Measurements from ENCODE around the gene TTPAL. TPM values are rescaled to one million over a fixed set of nuclear protein-coding genes. Genes with fewer than 3 reads are reported as not detected.

TTPAL gene
- total and polyA plus RNA-seq, 2 of the 4 experiments (the other 2 are of a cell fraction), result 8.2 to 18.1 TPM

DNA sequence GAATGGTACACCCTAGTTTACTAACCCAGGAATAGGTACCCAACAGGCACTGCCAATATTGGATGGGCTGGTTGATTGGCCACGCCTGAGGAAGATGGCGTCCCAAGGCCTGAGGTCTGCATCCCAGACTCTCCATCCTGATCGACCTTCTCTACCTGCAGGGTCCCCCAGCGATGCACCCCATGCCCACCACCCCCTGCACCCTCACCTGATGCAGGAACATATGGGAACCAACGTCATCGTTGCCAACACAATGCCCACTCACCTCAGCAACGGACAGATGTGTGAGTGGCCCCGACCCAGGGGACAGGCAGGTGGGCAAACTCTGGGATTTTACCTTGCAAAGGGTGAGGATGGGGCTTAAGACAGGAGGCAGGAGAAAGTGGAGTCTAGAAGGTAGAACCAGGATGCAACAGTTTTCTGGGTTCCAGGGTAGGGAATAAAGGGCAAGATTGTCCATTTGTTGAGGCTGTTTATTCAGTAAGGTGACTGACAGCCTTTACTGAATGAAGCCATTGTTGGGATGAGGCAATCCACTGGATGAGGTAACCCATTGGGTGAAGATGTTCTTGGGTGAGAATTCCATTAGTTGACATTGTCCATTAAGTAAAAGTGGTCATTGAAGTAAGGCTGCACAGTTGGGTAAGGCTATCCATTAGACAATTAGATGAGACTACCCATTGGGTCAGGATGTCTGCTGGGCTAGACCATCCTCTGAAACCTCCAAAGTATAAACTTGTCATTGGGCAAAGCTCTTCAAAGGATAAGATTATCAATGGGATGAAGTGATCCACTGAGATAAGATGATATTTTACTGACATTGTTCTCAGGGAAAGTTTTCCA is 47.3 kb upstream of the TTPAL start:
- H2BK5ac ChIP-seq (ENCODE audit: low read depth, low read length, poor library complexity, severe bottlenecking), result no peak overlapping the region
- H2BK15ac ChIP-seq (ENCODE audit: low read depth, low read length), result no peak overlapping the region
- no peak overlapping the region for H3K56ac ChIP-seq (ENCODE audit: extremely low read depth, insufficient read depth, low read length)
- no peak for DNase-seq
- no peak overlapping the region for H3K27ac ChIP-seq (ENCODE audit: insufficient read depth, low read length)
- H3K36me3 ChIP-seq (ENCODE audit: control insufficient read depth, insufficient read depth, low read length), result no peaks in the 10 kb centered on the region
- in situ Hi-C loops (cut with MboI; ENCODE audit: low sequenced_read_pairs) (no loop called here), dilution Hi-C loops (cut with HindIII; ENCODE audit: low sequenced_read_pairs, unreplicated experiment) (no loop called here), intact Hi-C loops (cut with micrococcal nuclease) (no loop called here)
- H2AK9ac ChIP-seq (replicated peaks; ENCODE audit: low read depth, low read length, poor library complexity), result no peak overlapping the region
- no peak overlapping the region for H2AFZ ChIP-seq (replicated peaks; ENCODE audit: low read length, poor library complexity)
- no peak overlapping the region for H3K14ac ChIP-seq (replicated peaks; ENCODE audit: low read depth, low read length)
- H3K9me1 ChIP-seq (ENCODE audit: insufficient read depth, low read length), result no peaks in the 10 kb centered on the region
- no peak overlapping the region for H3K4me3 ChIP-seq (ENCODE audit: insufficient read depth, low read depth, low read length)
- no peaks in the 10 kb centered on the region for H3K4me1 ChIP-seq (ENCODE audit: control insufficient read depth, insufficient read depth, low read length)
- ATAC-seq (ENCODE audit: low read depth), result no peak
- H3K9ac ChIP-seq (ENCODE audit: low read depth, low read length), result no peak overlapping the region
- no peak overlapping the region for H3K18ac ChIP-seq (ENCODE audit: low read depth, low read length)
- H3K27me3 ChIP-seq (ENCODE audit: control insufficient read depth, insufficient read depth, low read length), result peaks cover 28% of the 10 kb centered on the region
- H2BK120ac ChIP-seq (ENCODE audit: low read depth, low read length), result no peak overlapping the region
- H4K91ac ChIP-seq (ENCODE audit: insufficient read depth, low read depth, low read length), result no peak overlapping the region
- no peak overlapping the region for H2BK20ac ChIP-seq (ENCODE audit: low read depth, low read length)
- no peaks in the 10 kb centered on the region for H4K20me1 ChIP-seq (ENCODE audit: insufficient read depth, low read length)
- ChIA-PET CTCF (no interaction called here), POLR2A (ENCODE audit: unreplicated experiment) (no interaction called here)
- no peak overlapping the region for H3K4ac ChIP-seq (ENCODE audit: low read depth, low read length)
- H2AK5ac ChIP-seq (ENCODE audit: low read depth, low read length), result no peak overlapping the region
- TF ChIP-seq BHLHE40 (IDR thresholded peaks at IDR 0.05; ENCODE audit: low read depth, low read length) (no peak), RAD21 (IDR thresholded peaks at IDR 0.05; ENCODE audit: low read length) (no peak), POLR2A (IDR thresholded peaks at IDR 0.05; ENCODE audit: low read depth, low read length) (no peak), CEBPB (IDR thresholded peaks at IDR 0.05; ENCODE audit: low read depth, low read length) (no peak), MAFK (IDR thresholded peaks at IDR 0.05; ENCODE audit: low read depth, low read length) (no peak)
- TF ChIP-seq, protein P1, sequence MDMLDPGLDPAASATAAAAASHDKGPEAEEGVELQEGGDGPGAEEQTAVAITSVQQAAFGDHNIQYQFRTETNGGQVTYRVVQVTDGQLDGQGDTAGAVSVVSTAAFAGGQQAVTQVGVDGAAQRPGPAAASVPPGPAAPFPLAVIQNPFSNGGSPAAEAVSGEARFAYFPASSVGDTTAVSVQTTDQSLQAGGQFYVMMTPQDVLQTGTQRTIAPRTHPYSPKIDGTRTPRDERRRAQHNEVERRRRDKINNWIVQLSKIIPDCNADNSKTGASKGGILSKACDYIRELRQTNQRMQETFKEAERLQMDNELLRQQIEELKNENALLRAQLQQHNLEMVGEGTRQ (IDR thresholded peaks at IDR 0.05; ENCODE audit: low read depth, low read length), result no peak
- TF ChIP-seq, protein P2, sequence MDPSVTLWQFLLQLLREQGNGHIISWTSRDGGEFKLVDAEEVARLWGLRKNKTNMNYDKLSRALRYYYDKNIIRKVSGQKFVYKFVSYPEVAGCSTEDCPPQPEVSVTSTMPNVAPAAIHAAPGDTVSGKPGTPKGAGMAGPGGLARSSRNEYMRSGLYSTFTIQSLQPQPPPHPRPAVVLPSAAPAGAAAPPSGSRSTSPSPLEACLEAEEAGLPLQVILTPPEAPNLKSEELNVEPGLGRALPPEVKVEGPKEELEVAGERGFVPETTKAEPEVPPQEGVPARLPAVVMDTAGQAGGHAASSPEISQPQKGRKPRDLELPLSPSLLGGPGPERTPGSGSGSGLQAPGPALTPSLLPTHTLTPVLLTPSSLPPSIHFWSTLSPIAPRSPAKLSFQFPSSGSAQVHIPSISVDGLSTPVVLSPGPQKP (IDR thresholded peaks at IDR 0.05; ENCODE audit: borderline replicate concordance, low read depth, low read length), result no peak
- no TSS peak for BruUV-seq (replicated peaks)
- no peak overlapping the region for H4K8ac ChIP-seq (ENCODE audit: low read depth in 2 of 2, low read length in 2 of 2)
- no peaks in the 10 kb centered on the region for H3K9me3 ChIP-seq (ENCODE audit: control insufficient read depth, insufficient read depth, low read length)
- no peak overlapping the region for H4K5ac ChIP-seq (ENCODE audit: low read depth, low read length)
- 100% methylated on average over 2 of the region's 8 CpGs; no CpG with 5 or more reads in 1 of the 2 experiments for WGBS, 2 experiments (ENCODE audit: extremely low coverage in 2 of 2, insufficient read length in 1 of 2)
- H3K79me1 ChIP-seq (ENCODE audit: low read depth in 1 of 2, low read length in 2 of 2), result no peaks in the 10 kb centered on the region
- no peak overlapping the region for H3K4me2 ChIP-seq (ENCODE audit: low read depth, low read length)
- H3K23ac ChIP-seq (ENCODE audit: low read depth, low read length), result no peak overlapping the region

Measured in IMR-90 (cell line).